ENCODE data around the gene FAM120AOS. TPM values are rescaled to one million over a fixed set of nuclear protein-coding genes. Genes with fewer than 3 reads are reported as not detected.

The FAM120AOS gene
- total and polyA plus RNA-seq, 8 donors = 41.2 to 60.0 (median 55.6) TPM

DNA sequence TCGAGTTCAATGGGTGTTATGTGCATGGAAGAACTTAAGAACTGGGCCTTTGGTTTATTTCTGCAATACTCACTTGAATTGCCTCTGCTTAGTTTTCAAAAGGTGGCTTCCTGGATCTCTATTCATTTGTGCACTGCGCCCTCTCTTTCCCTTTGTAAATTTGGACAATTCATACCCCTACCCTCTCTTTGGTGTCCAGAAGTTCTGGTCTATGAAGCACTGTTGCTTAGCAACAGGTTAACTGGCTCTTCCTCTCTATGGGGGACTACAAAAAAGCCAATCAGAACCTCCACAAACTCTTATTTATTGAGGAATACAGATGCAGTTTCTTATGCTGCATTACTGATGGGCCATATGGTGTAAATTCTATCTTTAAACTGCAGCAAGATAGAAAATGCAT lies 15.4 kb downstream of the FAM120AOS start:
- ATAC-seq (no peak), DNase-seq (no peak)
- intact Hi-C loops (cut with DNase I) = no loop called here
- TF ChIP-seq, protein P1, sequence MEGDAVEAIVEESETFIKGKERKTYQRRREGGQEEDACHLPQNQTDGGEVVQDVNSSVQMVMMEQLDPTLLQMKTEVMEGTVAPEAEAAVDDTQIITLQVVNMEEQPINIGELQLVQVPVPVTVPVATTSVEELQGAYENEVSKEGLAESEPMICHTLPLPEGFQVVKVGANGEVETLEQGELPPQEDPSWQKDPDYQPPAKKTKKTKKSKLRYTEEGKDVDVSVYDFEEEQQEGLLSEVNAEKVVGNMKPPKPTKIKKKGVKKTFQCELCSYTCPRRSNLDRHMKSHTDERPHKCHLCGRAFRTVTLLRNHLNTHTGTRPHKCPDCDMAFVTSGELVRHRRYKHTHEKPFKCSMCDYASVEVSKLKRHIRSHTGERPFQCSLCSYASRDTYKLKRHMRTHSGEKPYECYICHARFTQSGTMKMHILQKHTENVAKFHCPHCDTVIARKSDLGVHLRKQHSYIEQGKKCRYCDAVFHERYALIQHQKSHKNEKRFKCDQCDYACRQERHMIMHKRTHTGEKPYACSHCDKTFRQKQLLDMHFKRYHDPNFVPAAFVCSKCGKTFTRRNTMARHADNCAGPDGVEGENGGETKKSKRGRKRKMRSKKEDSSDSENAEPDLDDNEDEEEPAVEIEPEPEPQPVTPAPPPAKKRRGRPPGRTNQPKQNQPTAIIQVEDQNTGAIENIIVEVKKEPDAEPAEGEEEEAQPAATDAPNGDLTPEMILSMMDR (IDR thresholded peaks at IDR 0.05) = no peak
- Histone ChIP-seq H3K27ac (no peak overlapping the region), H3K4me3 (no peak overlapping the region), H3K4me1 (no peaks in the 10 kb centered on the region), H3K36me3 (no peaks in the 10 kb centered on the region), H3K27me3 (no peaks in the 10 kb centered on the region), H3K9me3 (no peaks in the 10 kb centered on the region)

DNA sequence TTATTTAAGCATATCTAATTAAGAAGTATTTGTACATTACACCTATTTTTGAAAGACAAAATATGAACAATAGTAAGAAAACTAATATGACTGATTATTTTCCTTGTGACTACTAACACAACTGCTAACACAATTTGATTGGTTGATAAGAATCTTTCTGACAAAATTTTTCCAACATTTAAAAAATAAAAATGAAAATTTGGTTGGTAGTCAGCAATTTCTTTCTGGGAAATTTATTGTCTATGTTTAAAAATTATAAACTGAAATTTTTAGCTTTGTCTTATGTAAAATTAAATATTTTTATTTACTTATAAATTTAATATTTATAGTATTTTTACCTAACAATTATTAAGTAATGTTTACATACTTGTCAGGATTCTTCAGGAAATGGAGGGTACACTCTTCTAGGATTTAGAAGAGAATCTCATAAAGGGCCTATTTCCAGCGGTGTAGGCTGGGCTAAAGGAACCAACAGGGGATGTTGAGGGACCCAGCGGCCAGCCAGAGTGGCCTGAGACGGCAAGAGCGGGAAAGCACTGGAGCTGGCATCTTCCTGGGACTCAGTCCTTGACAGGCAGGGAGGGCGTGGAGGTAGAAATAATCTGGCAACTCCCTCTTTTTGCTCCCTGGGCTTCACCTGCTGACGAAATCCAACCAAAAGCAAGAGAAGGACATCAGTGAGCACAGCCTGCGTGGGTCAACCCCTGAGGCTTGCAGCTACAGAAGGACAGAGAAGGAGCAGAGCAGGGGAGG lies 16.6 kb downstream of the FAM120AOS start:
- intact Hi-C loops (cut with DNase I) = no loop called here
- DNase-seq (no peak), ATAC-seq (no peak)
- no peaks in the 10 kb centered on the region for H3K4me1 ChIP-seq
- no peaks in the 10 kb centered on the region for H3K36me3 ChIP-seq
- no peak overlapping the region for H3K27ac ChIP-seq
- TF ChIP-seq, protein P1 (IDR thresholded peaks at IDR 0.05) = no peak
- no peaks in the 10 kb centered on the region for H3K9me3 ChIP-seq
- no peaks in the 10 kb centered on the region for H3K27me3 ChIP-seq
- no peak overlapping the region for H3K4me3 ChIP-seq

DNA sequence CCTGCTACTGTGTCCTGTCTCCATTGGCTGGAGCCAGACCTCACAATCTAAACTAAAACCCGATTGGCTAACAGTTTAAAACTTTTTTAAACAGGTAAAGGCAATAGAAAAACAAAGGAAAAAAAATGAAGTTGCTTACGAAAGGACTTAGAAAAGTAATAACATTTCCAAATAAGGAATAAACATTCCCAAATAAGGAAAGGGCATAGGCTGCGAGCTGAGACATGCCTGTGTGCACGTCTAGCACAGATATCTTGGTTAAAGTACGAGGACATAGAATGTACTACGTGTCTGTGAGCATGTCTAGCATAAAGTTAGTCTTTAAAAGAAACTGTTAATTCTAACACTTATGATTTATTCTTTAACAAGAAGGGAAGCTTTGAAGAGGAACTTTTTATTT lies 17.2 kb downstream of the FAM120AOS start:
- no peaks in the 10 kb centered on the region for H3K36me3 ChIP-seq
- TF ChIP-seq, protein P1 (IDR thresholded peaks at IDR 0.05) = no peak
- H3K4me3 ChIP-seq = no peak overlapping the region
- H3K4me1 ChIP-seq = no peaks in the 10 kb centered on the region
- H3K27me3 ChIP-seq = no peaks in the 10 kb centered on the region
- DNase-seq (no peak), ATAC-seq (no peak)
- no peaks in the 10 kb centered on the region for H3K9me3 ChIP-seq
- H3K27ac ChIP-seq = no peak overlapping the region
- intact Hi-C loops (cut with DNase I) = no loop called here

DNA sequence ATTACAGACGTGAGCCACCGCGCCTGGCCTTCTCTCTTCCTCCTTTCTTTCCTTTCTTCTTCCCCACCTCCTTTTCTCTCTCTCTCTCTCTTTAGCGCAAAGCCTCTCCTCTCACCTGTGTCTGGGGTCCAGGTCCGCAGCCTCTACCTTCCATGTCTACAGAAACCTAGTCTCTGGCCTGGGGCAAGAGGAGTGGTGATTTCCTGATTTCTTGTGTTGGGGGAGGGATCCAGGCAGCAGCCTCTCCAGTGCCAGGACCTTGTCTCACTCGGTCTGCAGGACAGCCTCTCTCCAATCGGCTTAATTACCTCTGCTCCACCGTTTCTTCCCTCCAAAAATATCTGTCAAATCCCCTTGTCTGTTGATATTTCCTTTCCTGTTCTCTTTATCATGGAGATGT lies 18.0 kb downstream of the FAM120AOS start:
- Histone ChIP-seq H3K36me3 (no peaks in the 10 kb centered on the region), H3K27me3 (no peaks in the 10 kb centered on the region), H3K9me3 (no peaks in the 10 kb centered on the region), H3K4me1 (no peaks in the 10 kb centered on the region), H3K4me3 (no peak overlapping the region), H3K27ac (no peak overlapping the region)
- no peak for DNase-seq
- no peak for ATAC-seq
- intact Hi-C loops (cut with DNase I) = no loop called here
- TF ChIP-seq, protein P1 (IDR thresholded peaks at IDR 0.05) = no peak

DNA sequence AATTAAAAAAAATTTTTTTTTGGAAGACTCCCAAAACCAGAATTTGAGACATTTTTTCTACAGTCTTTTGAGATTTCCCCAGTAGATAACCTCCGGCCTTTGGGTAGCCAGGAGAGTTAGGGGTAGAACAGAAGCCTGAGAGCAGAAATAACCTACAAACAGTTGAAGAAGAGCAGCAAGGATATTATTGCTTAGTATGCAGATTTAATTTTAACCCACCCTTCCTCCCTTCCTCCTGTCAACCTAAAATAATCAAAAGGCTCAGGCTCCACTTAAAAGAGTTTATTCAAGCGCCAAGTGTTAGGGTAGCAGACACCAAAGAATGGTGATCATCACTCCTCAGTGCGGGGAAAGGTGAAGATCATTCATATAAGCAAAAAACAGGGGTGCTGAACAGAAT lies 19.3 kb downstream of the FAM120AOS start:
- H3K36me3 ChIP-seq = no peaks in the 10 kb centered on the region
- H3K9me3 ChIP-seq = no peaks in the 10 kb centered on the region
- TF ChIP-seq, protein P1 (IDR thresholded peaks at IDR 0.05) = no peak
- no peak overlapping the region for H3K27ac ChIP-seq
- H3K4me3 ChIP-seq = no peak overlapping the region
- ATAC-seq (no peak), DNase-seq (no peak)
- H3K27me3 ChIP-seq = no peaks in the 10 kb centered on the region
- intact Hi-C loops (cut with DNase I) = no loop called here
- no peaks in the 10 kb centered on the region for H3K4me1 ChIP-seq
